ENCODE measurements around the gene NTM. TPM values are rescaled to one million over a fixed set of nuclear protein-coding genes. Genes with fewer than 3 reads are reported as not detected.

Gene NTM
- polyA plus RNA-seq, 1 donor (not counting 4 experiments of a cell fraction or from before 2014, with no cell fraction given): 47.9 TPM

GRCh38 chr11:132111316-132111715, 740.9 kb downstream of the NTM start:
- TF ChIP-seq EZH2 (IDR thresholded peaks at IDR 0.05; ENCODE audit: low read length): no peak
- TF ChIP-seq, protein P1, sequence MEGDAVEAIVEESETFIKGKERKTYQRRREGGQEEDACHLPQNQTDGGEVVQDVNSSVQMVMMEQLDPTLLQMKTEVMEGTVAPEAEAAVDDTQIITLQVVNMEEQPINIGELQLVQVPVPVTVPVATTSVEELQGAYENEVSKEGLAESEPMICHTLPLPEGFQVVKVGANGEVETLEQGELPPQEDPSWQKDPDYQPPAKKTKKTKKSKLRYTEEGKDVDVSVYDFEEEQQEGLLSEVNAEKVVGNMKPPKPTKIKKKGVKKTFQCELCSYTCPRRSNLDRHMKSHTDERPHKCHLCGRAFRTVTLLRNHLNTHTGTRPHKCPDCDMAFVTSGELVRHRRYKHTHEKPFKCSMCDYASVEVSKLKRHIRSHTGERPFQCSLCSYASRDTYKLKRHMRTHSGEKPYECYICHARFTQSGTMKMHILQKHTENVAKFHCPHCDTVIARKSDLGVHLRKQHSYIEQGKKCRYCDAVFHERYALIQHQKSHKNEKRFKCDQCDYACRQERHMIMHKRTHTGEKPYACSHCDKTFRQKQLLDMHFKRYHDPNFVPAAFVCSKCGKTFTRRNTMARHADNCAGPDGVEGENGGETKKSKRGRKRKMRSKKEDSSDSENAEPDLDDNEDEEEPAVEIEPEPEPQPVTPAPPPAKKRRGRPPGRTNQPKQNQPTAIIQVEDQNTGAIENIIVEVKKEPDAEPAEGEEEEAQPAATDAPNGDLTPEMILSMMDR (optimal IDR thresholded peaks at IDR 0.05 in 1 of 3, IDR thresholded peaks at IDR 0.05 in 1 of 3, conservative IDR thresholded peaks at IDR 0.05 in 1 of 3; ENCODE audit: extremely low read depth in 1 of 3, insufficient read depth in 2 of 3, low read length in 3 of 3): no peak
- no peak for DNase-seq (ENCODE audit: low read depth, low spot score)
- H3K9me3 ChIP-seq (ENCODE audit: control insufficient read depth, low read depth, low read length): no peaks in the 10 kb centered on the region
- peak overlapping the region; percentile 8 for H3K4me2 ChIP-seq (ENCODE audit: control insufficient read depth, extremely low read depth, insufficient read depth, low read depth, low read length)
- no peaks in the 10 kb centered on the region for H3K36me3 ChIP-seq (ENCODE audit: control insufficient read depth in 2 of 2, extremely low read depth in 1 of 2, insufficient read depth in 2 of 2, low read length in 2 of 2)
- no peaks in the 10 kb centered on the region for H3K27me3 ChIP-seq (ENCODE audit: control insufficient read depth, extremely low read depth, insufficient read depth, low read length)
- H3K9me1 ChIP-seq (ENCODE audit: control insufficient read depth, extremely low read depth, insufficient read depth, low read length): no peaks in the 10 kb centered on the region
- H3K4me1 ChIP-seq (ENCODE audit: control insufficient read depth, extremely low read depth, insufficient read depth, low read length): peaks cover 14% of the 10 kb centered on the region
- no peaks in the 10 kb centered on the region for H4K20me1 ChIP-seq (ENCODE audit: control insufficient read depth, extremely low read depth, insufficient read depth, low read length)
- no peak overlapping the region for H3K27ac ChIP-seq (ENCODE audit: control insufficient read depth, insufficient read depth, low read length)
- H3K79me2 ChIP-seq (ENCODE audit: control insufficient read depth, insufficient read depth, low read length): no peaks in the 10 kb centered on the region
- dilution Hi-C loops (cut with MboI; ENCODE audit: extremely low pct_ligation_motif_present, low sequenced_read_pairs): no loop called here
- no peak overlapping the region for H3K4me3 ChIP-seq (ENCODE audit: control insufficient read depth in 2 of 3, extremely low read depth in 1 of 3, insufficient read depth in 2 of 3, low read depth in 1 of 3, low read length in 3 of 3)
- H2AFZ ChIP-seq (ENCODE audit: control insufficient read depth, low read length): no peak overlapping the region
- no peak overlapping the region for H3K9ac ChIP-seq (ENCODE audit: control insufficient read depth, extremely low read depth, insufficient read depth, low read length)
- no peak for FAIRE-seq

DNA sequence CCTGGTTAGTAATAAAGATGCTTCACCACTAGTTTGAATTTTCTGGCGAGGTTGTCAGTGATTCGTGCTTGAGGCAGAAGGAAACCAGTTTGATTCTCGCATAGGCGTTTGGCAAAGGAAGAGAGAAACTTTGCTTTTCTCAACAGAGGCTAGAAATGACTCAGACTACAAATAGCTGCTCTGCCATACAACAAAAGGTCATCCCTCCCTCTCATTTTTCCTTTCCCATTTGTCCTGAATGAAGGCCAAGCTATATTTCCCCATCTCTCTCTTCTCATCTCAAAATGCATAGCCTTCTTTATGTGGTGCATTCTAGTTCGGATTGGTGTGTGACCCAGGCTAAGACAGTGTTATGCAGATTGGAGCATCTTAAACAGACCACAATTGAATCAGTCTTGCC, 741.4 kb downstream of the NTM start:
- H2AFZ ChIP-seq (ENCODE audit: control insufficient read depth, low read length): no peak overlapping the region
- H3K9me3 ChIP-seq (ENCODE audit: control insufficient read depth, low read depth, low read length): no peaks in the 10 kb centered on the region
- peaks cover 13% of the 10 kb centered on the region for H3K4me1 ChIP-seq (ENCODE audit: control insufficient read depth, extremely low read depth, insufficient read depth, low read length)
- no peak for TF ChIP-seq EZH2 (IDR thresholded peaks at IDR 0.05; ENCODE audit: low read length)
- TF ChIP-seq, protein P1 (optimal IDR thresholded peaks at IDR 0.05 in 1 of 3, IDR thresholded peaks at IDR 0.05 in 1 of 3, conservative IDR thresholded peaks at IDR 0.05 in 1 of 3; ENCODE audit: extremely low read depth in 1 of 3, insufficient read depth in 2 of 3, low read length in 3 of 3): no peak
- H3K9ac ChIP-seq (ENCODE audit: control insufficient read depth, extremely low read depth, insufficient read depth, low read length): no peak overlapping the region
- H3K27ac ChIP-seq (ENCODE audit: control insufficient read depth, insufficient read depth, low read length): no peak overlapping the region
- H3K9me1 ChIP-seq (ENCODE audit: control insufficient read depth, extremely low read depth, insufficient read depth, low read length): no peaks in the 10 kb centered on the region
- FAIRE-seq: peak; percentile 85
- H3K27me3 ChIP-seq (ENCODE audit: control insufficient read depth, extremely low read depth, insufficient read depth, low read length): no peaks in the 10 kb centered on the region
- H4K20me1 ChIP-seq (ENCODE audit: control insufficient read depth, extremely low read depth, insufficient read depth, low read length): no peaks in the 10 kb centered on the region
- no peaks in the 10 kb centered on the region for H3K36me3 ChIP-seq (ENCODE audit: control insufficient read depth in 2 of 2, extremely low read depth in 1 of 2, insufficient read depth in 2 of 2, low read length in 2 of 2)
- peak overlapping the region; percentile 8 for H3K4me2 ChIP-seq (ENCODE audit: control insufficient read depth, extremely low read depth, insufficient read depth, low read depth, low read length)
- no peaks in the 10 kb centered on the region for H3K79me2 ChIP-seq (ENCODE audit: control insufficient read depth, insufficient read depth, low read length)
- DNase-seq (ENCODE audit: low read depth, low spot score): no peak
- no peak overlapping the region for H3K4me3 ChIP-seq (ENCODE audit: control insufficient read depth in 2 of 3, extremely low read depth in 1 of 3, insufficient read depth in 2 of 3, low read depth in 1 of 3, low read length in 3 of 3)
- dilution Hi-C loops (cut with MboI; ENCODE audit: extremely low pct_ligation_motif_present, low sequenced_read_pairs): no loop called here
